AG09319 (cell line): ENCODE data around the gene KCNG4.

Experiments
- DNase-seq: peaks from one replicate; pipeline ENCODE4 v3.0.0-alpha.2; 2010; ENCODE audit warnings: low read depth; ENCODE audit errors: extremely low read depth
- TF ChIP-seq, protein P1 (sequence below): IDR thresholded peaks from 2 replicates; pipeline ENCODE4 v1.5.1; 2011; ENCODE audit warnings: low read depth, mild to moderate bottlenecking, inconsistent platforms, low read length, moderate library complexity

Gene KCNG4

DNA sequence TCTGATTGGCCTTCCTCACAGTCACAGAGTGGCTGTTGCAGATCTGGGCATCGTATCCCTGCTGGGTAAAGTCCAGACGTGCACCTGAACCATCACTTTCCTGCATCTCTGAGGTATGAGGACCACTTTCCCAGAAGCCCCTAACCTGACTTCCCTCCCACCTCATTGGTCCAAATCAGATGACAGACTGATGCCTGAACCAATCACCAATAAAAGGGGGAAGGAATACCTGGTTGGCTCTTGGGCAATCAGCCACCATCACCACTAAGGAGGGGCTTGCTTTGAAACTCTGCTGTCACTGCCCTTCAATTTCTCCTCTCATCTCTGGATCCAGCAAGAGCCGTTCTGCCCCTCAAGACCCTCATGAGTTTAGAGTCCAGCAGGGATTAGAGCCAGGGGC lies 41.3 kb upstream of the KCNG4 start:
- DNase-seq, result no peak

DNA sequence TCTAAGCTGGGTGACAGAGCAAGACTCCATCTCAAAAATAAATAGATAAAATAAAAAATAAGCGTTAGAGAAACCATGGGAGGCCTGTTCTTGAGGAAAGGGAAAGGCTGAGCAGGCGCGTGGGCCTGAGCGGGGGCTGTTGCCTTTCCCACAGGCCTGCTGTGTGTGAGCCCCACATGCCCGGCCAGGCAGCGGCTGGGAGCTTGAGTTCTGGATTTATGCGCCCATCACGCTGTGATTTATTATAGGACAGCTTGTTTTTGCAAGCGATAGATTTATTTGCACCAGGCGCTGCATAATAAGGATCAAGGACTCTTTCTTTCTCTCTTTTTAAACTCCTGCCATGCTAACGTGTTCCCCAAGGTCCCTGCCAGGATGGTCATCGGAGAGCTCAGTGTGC lies 40.1 kb upstream of the KCNG4 start:
- no peak for DNase-seq
- TF ChIP-seq, protein P1, sequence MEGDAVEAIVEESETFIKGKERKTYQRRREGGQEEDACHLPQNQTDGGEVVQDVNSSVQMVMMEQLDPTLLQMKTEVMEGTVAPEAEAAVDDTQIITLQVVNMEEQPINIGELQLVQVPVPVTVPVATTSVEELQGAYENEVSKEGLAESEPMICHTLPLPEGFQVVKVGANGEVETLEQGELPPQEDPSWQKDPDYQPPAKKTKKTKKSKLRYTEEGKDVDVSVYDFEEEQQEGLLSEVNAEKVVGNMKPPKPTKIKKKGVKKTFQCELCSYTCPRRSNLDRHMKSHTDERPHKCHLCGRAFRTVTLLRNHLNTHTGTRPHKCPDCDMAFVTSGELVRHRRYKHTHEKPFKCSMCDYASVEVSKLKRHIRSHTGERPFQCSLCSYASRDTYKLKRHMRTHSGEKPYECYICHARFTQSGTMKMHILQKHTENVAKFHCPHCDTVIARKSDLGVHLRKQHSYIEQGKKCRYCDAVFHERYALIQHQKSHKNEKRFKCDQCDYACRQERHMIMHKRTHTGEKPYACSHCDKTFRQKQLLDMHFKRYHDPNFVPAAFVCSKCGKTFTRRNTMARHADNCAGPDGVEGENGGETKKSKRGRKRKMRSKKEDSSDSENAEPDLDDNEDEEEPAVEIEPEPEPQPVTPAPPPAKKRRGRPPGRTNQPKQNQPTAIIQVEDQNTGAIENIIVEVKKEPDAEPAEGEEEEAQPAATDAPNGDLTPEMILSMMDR, result no peak

More for the DNA sequence above, 41.3 kb upstream of the KCNG4 start:
- TF ChIP-seq, protein P1, result no peak

DNA sequence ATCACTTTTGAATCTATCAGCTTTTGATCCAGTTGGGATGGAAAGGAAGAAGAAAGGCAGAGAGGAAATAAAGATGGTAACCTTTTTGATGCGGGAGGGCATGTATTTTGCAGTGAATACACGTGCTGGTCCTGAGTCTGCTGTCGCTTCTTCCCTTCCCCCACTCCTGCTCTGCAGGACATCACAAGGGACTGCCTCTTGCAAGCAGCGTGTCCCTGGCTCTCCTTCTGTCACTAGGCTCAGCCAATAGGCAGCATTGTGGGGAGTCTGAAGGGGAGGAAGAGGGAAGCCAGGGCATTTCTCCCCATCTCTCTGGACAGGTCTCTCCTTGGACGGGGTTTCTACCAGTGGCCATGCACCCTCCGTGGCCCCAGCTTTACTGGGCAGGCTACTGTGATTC lies 39.2 kb upstream of the KCNG4 start:
- DNase-seq, result no peak
- TF ChIP-seq, protein P1, result no peak

DNA sequence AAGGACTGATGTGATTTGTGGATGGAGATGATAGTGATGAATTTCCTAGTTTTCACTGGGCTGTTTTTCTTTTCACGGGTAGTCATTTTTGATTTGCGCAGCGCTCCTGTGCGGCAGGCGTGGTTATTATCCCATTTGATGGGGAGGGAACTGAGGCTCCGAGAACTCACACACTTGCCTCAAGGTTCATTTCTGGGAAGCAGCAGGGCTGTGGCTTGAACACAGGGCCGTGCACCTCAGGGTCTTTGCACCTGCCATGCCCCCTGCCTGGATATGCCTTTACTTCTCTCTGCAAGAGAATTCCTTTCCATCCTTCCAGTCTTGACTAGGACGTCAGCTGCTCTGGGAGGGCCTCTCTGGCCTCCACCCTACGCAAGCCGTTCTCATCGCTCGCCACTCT lies 38.5 kb upstream of the KCNG4 start:
- DNase-seq, result no peak
- TF ChIP-seq, protein P1, result no peak

DNA sequence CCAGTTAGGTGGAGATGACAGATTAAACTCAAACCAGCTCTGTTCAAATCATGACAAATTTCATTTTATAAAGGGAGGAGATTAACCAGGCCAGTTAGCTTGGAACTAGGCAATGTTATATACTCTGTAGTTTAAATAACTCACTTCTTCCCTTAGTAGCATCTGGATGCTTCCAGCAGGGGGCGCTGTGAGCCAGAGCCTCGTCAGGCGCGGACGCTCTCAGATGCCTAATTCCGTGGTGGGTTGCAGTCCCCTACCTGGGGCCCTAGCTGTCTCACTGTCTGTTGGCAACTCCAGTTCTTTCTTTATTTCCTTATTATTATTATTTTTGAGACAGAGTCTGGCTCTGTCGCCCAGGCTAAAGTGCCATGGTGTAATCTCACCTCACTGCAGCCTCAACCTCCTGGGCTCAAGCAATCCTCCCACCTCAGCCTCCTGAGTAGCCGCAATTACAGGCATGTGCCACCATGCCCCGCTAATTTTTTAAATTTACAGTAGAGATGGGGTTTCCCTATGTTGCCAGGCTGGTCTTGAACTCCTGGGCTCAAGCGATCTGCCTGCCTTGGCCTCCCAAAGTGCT lies 37.5 kb upstream of the KCNG4 start:
- DNase-seq, result peak; percentile 3
- TF ChIP-seq, protein P1, result peak; percentile 79

DNA sequence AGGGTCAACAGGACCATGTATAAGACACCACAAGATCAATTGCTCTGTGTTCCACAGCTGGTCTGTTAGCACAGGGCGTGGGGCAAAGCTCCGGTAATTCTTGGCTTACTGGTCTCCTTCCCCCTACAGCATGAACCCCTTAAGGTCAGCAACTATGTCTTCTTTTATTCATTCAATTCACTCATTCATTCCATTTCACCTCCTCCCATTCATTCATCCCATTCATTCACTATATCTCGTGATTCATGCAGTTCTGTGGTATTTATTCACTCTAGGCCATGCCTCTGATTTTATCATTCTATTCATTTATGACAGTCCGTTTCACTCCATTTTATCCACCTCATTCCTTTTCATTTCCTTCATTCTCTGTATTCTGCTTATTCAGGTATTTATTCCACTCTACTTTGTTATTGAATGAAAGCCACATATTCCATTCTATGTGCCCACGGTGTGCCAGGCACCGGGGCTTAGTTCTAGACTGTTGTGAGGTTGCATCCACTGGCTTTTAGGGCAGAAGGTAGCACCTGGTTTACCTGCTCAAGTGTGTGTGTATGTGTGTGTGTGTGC lies 35.9 kb upstream of the KCNG4 start:
- no peak for DNase-seq
- TF ChIP-seq, protein P1, result no peak

DNA sequence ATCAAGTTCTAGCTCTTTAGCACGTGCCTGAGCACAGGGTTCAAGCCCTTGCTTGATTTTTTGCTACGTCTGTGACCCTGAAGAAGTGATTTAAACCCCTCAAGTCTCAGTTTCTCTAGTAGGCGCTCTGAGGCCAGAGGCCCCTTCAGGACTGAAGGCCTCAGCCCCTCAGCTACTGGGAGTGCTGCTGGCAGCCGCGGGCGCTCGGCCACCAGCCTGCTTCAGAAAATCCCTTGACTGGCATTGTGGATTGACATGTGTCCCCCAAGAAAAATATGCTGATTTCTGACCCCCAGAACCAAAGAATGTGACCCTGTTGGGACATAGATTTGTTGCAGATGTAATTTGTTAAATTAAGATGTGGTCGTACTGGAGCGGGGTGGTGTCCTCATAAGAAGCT lies 34.7 kb upstream of the KCNG4 start:
- DNase-seq, result no peak
- TF ChIP-seq, protein P1, result no peak
